Transverse colon (tissue), 4 donors: ENCODE measurements around the gene ELFN1. TPM values are rescaled to one million over a fixed set of nuclear protein-coding genes. Genes with fewer than 3 reads are reported as not detected.

ENCODE experiments used
- DNase-seq: peaks from one replicate; pipeline ENCODE4 v3.0.0-alpha.2; 2019
- H3K27ac ChIP-seq, 4 donors: fragments of 200-600 bp; sonication (generic); 2 replicates each; pipeline ENCODE4 v1.5.1; 2016 to 2018; ENCODE audit warnings: inconsistent platforms in 4 of 4
- H3K27me3 ChIP-seq: fragments of 200-600 bp; sonication (generic); 2 replicates; pipeline ENCODE4 v1.5.1; 2017; ENCODE audit warnings: inconsistent platforms
- H3K36me3 ChIP-seq, 4 donors: fragments of 200-600 bp; sonication (generic); 2 replicates each; pipeline ENCODE4 v1.5.1; 2017 to 2019; ENCODE audit warnings: inconsistent platforms in 4 of 4
- H3K4me1 ChIP-seq, 4 donors: fragments of 200-600 bp; sonication (generic); 2 replicates each; pipeline ENCODE4 v1.5.1; 2017 to 2020; ENCODE audit warnings: inconsistent platforms in 4 of 4
- H3K4me3 ChIP-seq, 4 donors: fragments of 200-600 bp; sonication (generic); 1 replicate in 1 of 4; 2 replicates in 3 of 4; pipeline versions ENCODE4 v1.5.1 to v1.6.1; 2017 to 2019; ENCODE audit warnings: inconsistent platforms in 4 of 4
- H3K9me3 ChIP-seq, 2 donors: fragments of 200-600 bp; sonication (generic); 2 replicates each; pipeline ENCODE4 v1.5.1; 2017 to 2019; ENCODE audit warnings: inconsistent platforms in 2 of 2
- EP300 ChIP-seq: sonication (generic); formaldehyde crosslinking; IDR thresholded peaks from one replicate; pipeline ENCODE4 v1.6.1; 2017; ENCODE audit warnings: antibody characterized with exemption, low read depth
- POLR2A ChIP-seq: fragments of 450-650 bp; IDR thresholded peaks from one replicate; pipeline ENCODE4 v1.6.1; 2016; ENCODE audit warnings: antibody characterized with exemption, mild to moderate bottlenecking, moderate library complexity
- POLR2AphosphoS5 ChIP-seq, 3 donors: sonication (generic); formaldehyde crosslinking; IDR thresholded peaks; one replicate each; pipeline ENCODE4 v1.6.1; 2016; ENCODE audit warnings: antibody characterized with exemption in 3 of 3
- WGBS, 2 donors: methylation state at CpG; one replicate each; pipeline ENCODE4 v1.1.5; 2018; ENCODE audit warnings: low coverage in 1 of 2; 5-methylcytosine and 5-hydroxymethylcytosine counted together
- in situ Hi-C, 4 donors: fragments of 200-750 bp; cut with MboI; loops; one replicate each; pipeline versions ENCODE4 v1.15.0 to v1.15.1; 2017; ENCODE audit warnings: low sequenced_read_pairs in 3 of 4, low pct_ligation_motif_present in 1 of 4, low pct_unique_long_range_greater_than_20kb in 1 of 4
- intact Hi-C: fragments of 100-400 bp; cut with DNase I; formaldehyde crosslinking; loops from one replicate; pipeline ENCODE4 v1.15.1; 2023; ENCODE audit warnings: low total_unique reads
- total RNA-seq, 4 donors: library from RNA; depleted of rRNA; stranded (reverse); fragments of >200 nt; gene quantifications; one replicate each; pipeline ENCODE4 v1.1.0, GENCODE V29; 2016
- TF ChIP-seq, protein P1 (sequence below), 5 experiments: fragments of 200-600 bp in 3 of 5; fragments of 450-650 bp in 2 of 5; sonication (generic) in 3 of 5; IDR thresholded peaks; 1 replicate in 2 of 5; 2 replicates in 3 of 5; pipeline ENCODE4 v1.5.1; 2016 to 2017; ENCODE audit warnings: antibody characterized with exemption in 5 of 5, inconsistent platforms in 3 of 5, mild to moderate bottlenecking in 2 of 5, moderate library complexity in 1 of 5

Gene ELFN1
- total RNA-seq, 4 donors from 2014 or later, result 0.14 to 0.60 (median 0.32) TPM; not detected in 1

DNA sequence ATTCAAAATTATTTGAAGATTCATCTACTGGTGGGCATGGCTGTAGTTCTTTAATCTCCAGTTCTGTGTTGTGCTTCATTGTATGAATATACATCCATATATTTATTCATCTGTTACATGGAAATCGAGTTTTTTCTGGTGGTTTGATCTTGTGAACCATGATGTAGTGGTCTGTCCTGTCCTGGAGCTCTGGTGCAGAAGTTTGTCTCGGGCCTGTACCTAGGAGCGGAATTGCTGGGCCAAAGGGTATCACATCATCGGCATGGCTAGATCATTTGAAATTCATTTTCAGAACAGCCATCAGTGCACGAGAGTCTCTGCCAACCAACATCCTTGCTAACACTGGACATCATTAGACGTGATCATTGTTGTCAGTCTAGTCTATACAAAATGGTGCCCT lies 107.0 kb downstream of the ELFN1 start:
- no peak for DNase-seq
- Histone ChIP-seq H3K27ac (no peak overlapping the region), H3K4me3 (no peak overlapping the region), H3K27me3 (peaks cover 9% of the 10 kb centered on the region), H3K36me3 (no peaks in the 10 kb centered on the region), H3K4me1 (no peaks in the 10 kb centered on the region), H3K9me3 (no peaks in the 10 kb centered on the region)
- intact Hi-C loops (no loop called here), in situ Hi-C loops (no loop called here)
- WGBS, 2 donors, result 79 to 87% methylated on average over 3 to 6 of the region's 6 CpGs
- TF ChIP-seq, protein P1, sequence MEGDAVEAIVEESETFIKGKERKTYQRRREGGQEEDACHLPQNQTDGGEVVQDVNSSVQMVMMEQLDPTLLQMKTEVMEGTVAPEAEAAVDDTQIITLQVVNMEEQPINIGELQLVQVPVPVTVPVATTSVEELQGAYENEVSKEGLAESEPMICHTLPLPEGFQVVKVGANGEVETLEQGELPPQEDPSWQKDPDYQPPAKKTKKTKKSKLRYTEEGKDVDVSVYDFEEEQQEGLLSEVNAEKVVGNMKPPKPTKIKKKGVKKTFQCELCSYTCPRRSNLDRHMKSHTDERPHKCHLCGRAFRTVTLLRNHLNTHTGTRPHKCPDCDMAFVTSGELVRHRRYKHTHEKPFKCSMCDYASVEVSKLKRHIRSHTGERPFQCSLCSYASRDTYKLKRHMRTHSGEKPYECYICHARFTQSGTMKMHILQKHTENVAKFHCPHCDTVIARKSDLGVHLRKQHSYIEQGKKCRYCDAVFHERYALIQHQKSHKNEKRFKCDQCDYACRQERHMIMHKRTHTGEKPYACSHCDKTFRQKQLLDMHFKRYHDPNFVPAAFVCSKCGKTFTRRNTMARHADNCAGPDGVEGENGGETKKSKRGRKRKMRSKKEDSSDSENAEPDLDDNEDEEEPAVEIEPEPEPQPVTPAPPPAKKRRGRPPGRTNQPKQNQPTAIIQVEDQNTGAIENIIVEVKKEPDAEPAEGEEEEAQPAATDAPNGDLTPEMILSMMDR (IDR thresholded peaks at IDR 0.05), result no peak
- TF ChIP-seq EP300 (no peak), POLR2AphosphoS5 (IDR thresholded peaks at IDR 0.05) (no peak), POLR2A (no peak)

DNA sequence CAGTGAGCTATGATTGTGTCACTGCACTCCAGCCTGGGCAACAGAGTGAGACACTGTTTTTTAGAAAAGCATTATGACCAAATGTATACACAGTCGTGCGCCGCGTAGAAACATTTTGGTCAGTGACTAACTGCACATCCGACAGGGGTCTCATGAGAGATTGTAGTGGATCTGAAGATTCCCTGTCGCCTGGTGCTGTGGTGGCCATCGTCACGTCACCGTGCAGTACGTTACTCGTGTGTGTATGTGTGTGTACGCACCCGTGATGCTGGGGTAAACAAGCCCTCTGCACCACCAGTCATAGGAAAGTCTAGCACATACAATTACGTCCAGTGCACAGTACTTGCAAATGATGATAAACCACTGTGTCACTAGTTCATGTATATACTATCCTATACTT lies 109.4 kb downstream of the ELFN1 start:
- Histone ChIP-seq H3K27ac (no peak overlapping the region), H3K36me3 (no peaks in the 10 kb centered on the region), H3K4me3 (no peak overlapping the region), H3K9me3 (no peaks in the 10 kb centered on the region), H3K4me1 (no peaks in the 10 kb centered on the region), H3K27me3 (peaks cover 9% of the 10 kb centered on the region)
- intact Hi-C loops, result no loop called here
- TF ChIP-seq, protein P1 (IDR thresholded peaks at IDR 0.05), result no peak
- TF ChIP-seq POLR2AphosphoS5 (IDR thresholded peaks at IDR 0.05), result no peak
- no peak for TF ChIP-seq POLR2A
- no peak for TF ChIP-seq EP300
- WGBS, 2 donors, result 83% methylated on average over 1 to 14 of the region's 14 CpGs
- no peak for DNase-seq
- in situ Hi-C loops, result no loop called here

DNA sequence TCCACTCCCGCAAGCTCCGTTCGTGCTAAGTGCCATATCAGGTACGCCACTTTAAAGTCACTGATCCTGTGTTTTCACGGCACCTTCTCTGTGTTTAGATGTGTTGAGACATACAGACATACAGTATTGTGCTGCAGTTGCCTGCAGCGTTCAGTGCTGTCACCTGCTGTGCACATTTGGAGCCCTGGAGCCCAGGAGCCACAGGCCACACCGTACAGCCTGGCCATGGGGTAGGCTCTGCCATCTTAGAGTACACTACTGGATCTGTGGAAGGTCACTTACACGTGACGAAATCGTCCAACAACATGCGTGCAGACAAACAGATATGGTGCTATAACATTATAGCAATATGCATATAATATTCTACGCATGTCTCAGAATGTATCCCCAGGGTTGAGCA lies 111.3 kb downstream of the ELFN1 start:
- in situ Hi-C loops (no loop called here), intact Hi-C loops (no loop called here)
- no peak for DNase-seq
- TF ChIP-seq POLR2AphosphoS5 (IDR thresholded peaks at IDR 0.05) (no peak), EP300 (no peak), POLR2A (no peak)
- TF ChIP-seq, protein P1 (IDR thresholded peaks at IDR 0.05), result no peak
- Histone ChIP-seq H3K4me1 (no peaks in the 10 kb centered on the region), H3K36me3 (no peaks in the 10 kb centered on the region), H3K27me3 (peaks cover 15% of the 10 kb centered on the region), H3K9me3 (no peaks in the 10 kb centered on the region), H3K4me3 (no peak overlapping the region), H3K27ac (no peak overlapping the region)
- WGBS, 2 donors, result 88 to 90% methylated on average over 4 to 12 of the region's 12 CpGs

DNA sequence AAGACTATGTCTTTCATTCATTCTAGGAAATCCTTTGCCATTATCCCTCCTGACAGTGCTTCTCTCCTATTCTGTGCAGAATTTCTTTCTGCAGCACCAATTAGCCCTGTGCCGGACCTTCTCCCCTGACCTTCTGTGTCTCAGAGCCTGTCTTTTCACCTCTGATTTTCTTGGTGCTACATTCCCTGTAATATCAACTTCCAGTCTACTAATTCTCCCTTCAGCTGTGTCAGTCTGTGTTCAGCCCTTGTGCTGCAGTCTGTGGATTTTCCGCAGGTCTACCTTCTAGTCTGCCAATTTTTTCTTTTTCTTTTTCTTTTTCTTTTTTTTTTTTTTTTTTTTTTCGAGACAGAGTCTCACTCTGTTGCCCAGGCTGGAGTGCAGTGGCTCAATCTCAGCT lies 115.8 kb downstream of the ELFN1 start:
- in situ Hi-C loops, result no loop called here
- WGBS, 2 donors, result 88 to 94% methylated on average over 2 to 3 of the region's 3 CpGs
- Histone ChIP-seq H3K4me3 (no peak overlapping the region), H3K27me3 (peaks cover 21% of the 10 kb centered on the region), H3K27ac (no peak overlapping the region), H3K36me3 (no peaks in the 10 kb centered on the region), H3K9me3 (no peaks in the 10 kb centered on the region), H3K4me1 (no peaks in the 10 kb centered on the region)
- no peak for TF ChIP-seq EP300
- TF ChIP-seq POLR2AphosphoS5 (IDR thresholded peaks at IDR 0.05), result no peak
- no peak for TF ChIP-seq POLR2A
- TF ChIP-seq, protein P1 (IDR thresholded peaks at IDR 0.05), result no peak
- no peak for DNase-seq
- intact Hi-C loops, result no loop called here
